IMR-90 (cell line): ENCODE results near the gene FLT1. TPM values are rescaled to one million over a fixed set of nuclear protein-coding genes. Genes with fewer than 3 reads are reported as not detected.

Experiments
- ATAC-seq: fragments of 200-7000 bp; cut with Tn5 transposase; 2 replicates; pipeline ENCODE4 v1.9.1; 2020; ENCODE audit warnings: low read depth, mild to moderate bottlenecking, moderate library complexity
- BruUV-seq: library from RNA; stranded (reverse); fragments of 400-500 nt; replicated peaks from 2 replicates; lab custom pipeline; 2021; lab: Mats Ljungman, UMichigan
- CTCF ChIA-PET: fragments of 300-600 bp; formaldehyde crosslinking; extraction: SDS; loops from one replicate; lab custom pipeline; 2021; ENCODE audit warnings: antibody characterized with exemption; lab: Yijun Ruan, JAX
- POLR2A ChIA-PET: fragments of 300-600 bp; sonication (Branson Sonifier 250); formaldehyde crosslinking; loops from one replicate; lab custom pipeline; 2022; ENCODE audit warnings: antibody characterized with exemption; ENCODE audit not compliant: unreplicated experiment; lab: Charles Lee
- DNase-seq: peaks from one replicate; pipeline ENCODE4 v3.0.0; 2013
- H2AFZ ChIP-seq: replicated peaks from 2 replicates; pipeline ENCODE3; 2013; ENCODE audit warnings: low read length, mild to moderate bottlenecking; ENCODE audit not compliant: poor library complexity
- H2AK5ac ChIP-seq: 2 replicates; pipeline ENCODE4 v1.6.1; 2013; ENCODE audit warnings: low read depth, low read length, inconsistent platforms
- H2AK9ac ChIP-seq: replicated peaks from 2 replicates; pipeline ENCODE3; 2013; ENCODE audit warnings: mild to moderate bottlenecking, low read depth, low read length, moderate library complexity; ENCODE audit not compliant: poor library complexity
- H2BK120ac ChIP-seq: 2 replicates; pipeline ENCODE4 v1.6.1; 2013; ENCODE audit warnings: low read depth, low read length, inconsistent platforms
- H2BK15ac ChIP-seq: 3 replicates; pipeline ENCODE4 v1.6.1; 2013; ENCODE audit warnings: low read depth, low read length, inconsistent platforms
- H2BK20ac ChIP-seq: 2 replicates; pipeline ENCODE4 v1.6.1; 2013; ENCODE audit warnings: low read depth, mild to moderate bottlenecking, inconsistent platforms, low read length, moderate library complexity
- H2BK5ac ChIP-seq: 2 replicates; pipeline ENCODE4 v1.6.1; 2013; ENCODE audit warnings: mild to moderate bottlenecking, low read depth, low read length, inconsistent platforms; ENCODE audit not compliant: poor library complexity, severe bottlenecking
- H3K14ac ChIP-seq: replicated peaks from 2 replicates; pipeline ENCODE4 v1.6.1; 2013; ENCODE audit warnings: low read depth, low read length, inconsistent platforms
- H3K18ac ChIP-seq: 2 replicates; pipeline ENCODE4 v1.6.1; 2013; ENCODE audit warnings: low read depth, low read length, control low read depth
- H3K23ac ChIP-seq: 2 replicates; pipeline ENCODE4 v1.6.1; 2013; ENCODE audit warnings: low read depth, low read length, inconsistent platforms
- H3K27ac ChIP-seq: 2 replicates; pipeline ENCODE4 v1.5.1; 2013; ENCODE audit warnings: mild to moderate bottlenecking, control low read depth, low read length; ENCODE audit not compliant: insufficient read depth
- H3K27me3 ChIP-seq: 2 replicates; pipeline ENCODE4 v1.6.1; 2013; ENCODE audit warnings: low read length; ENCODE audit not compliant: control insufficient read depth, insufficient read depth
- H3K36me3 ChIP-seq: 2 replicates; pipeline ENCODE4 v1.6.1; 2013; ENCODE audit warnings: low read length, mixed read lengths; ENCODE audit not compliant: control insufficient read depth, insufficient read depth
- H3K4ac ChIP-seq: 2 replicates; pipeline ENCODE4 v1.6.1; 2013; ENCODE audit warnings: low read depth, low read length, inconsistent platforms
- H3K4me1 ChIP-seq: 2 replicates; pipeline ENCODE4 v1.6.1; 2013; ENCODE audit warnings: low read length, mixed read lengths; ENCODE audit not compliant: control insufficient read depth, insufficient read depth
- H3K4me2 ChIP-seq: 2 replicates; pipeline ENCODE4 v1.6.1; 2013; ENCODE audit warnings: low read depth, mild to moderate bottlenecking, control low read depth, low read length, moderate library complexity
- H3K4me3 ChIP-seq: 2 replicates; pipeline ENCODE4 v1.5.1; 2013; ENCODE audit warnings: low read depth, mild to moderate bottlenecking, control low read depth, low read length, moderate library complexity; ENCODE audit not compliant: insufficient read depth
- H3K56ac ChIP-seq: 2 replicates; pipeline ENCODE4 v1.6.1; 2013; ENCODE audit warnings: low read length, inconsistent platforms; ENCODE audit not compliant: insufficient read depth; ENCODE audit errors: extremely low read depth
- H3K79me1 ChIP-seq, 2 experiments: 2 replicates each; pipeline ENCODE4 v1.6.1; 2013; ENCODE audit warnings: low read length in 2 of 2, inconsistent platforms in 1 of 2, low read depth in 1 of 2
- H3K9ac ChIP-seq: 2 replicates; pipeline ENCODE4 v1.6.1; 2013; ENCODE audit warnings: low read depth, low read length, control low read depth
- H3K9me1 ChIP-seq: 2 replicates; pipeline ENCODE4 v1.6.1; 2013; ENCODE audit warnings: low read length, inconsistent platforms; ENCODE audit not compliant: insufficient read depth
- H3K9me3 ChIP-seq: 2 replicates; pipeline ENCODE4 v1.6.1; 2013; ENCODE audit warnings: low read length; ENCODE audit not compliant: control insufficient read depth, insufficient read depth
- H4K20me1 ChIP-seq: 2 replicates; pipeline ENCODE4 v1.6.1; 2013; ENCODE audit warnings: low read length, inconsistent platforms; ENCODE audit not compliant: insufficient read depth
- H4K5ac ChIP-seq: 2 replicates; pipeline ENCODE4 v1.6.1; 2013; ENCODE audit warnings: mild to moderate bottlenecking, low read depth, low read length, control low read depth
- H4K8ac ChIP-seq, 2 experiments: 2 replicates each; pipeline ENCODE4 v1.6.1; 2013; ENCODE audit warnings: low read depth in 2 of 2, low read length in 2 of 2, control low read depth in 1 of 2, inconsistent platforms in 1 of 2
- H4K91ac ChIP-seq: 2 replicates; pipeline ENCODE4 v1.6.1; 2013; ENCODE audit warnings: low read depth, low read length, inconsistent platforms; ENCODE audit not compliant: insufficient read depth
- BHLHE40 ChIP-seq: fragments of 150-350 bp; IDR thresholded peaks from 2 replicates; pipeline ENCODE4 v1.6.1; 2016; ENCODE audit warnings: mild to moderate bottlenecking, low read depth, low read length
- CHD1 ChIP-seq: IDR thresholded peaks from 2 replicates; pipeline ENCODE4 v1.6.1; 2012; ENCODE audit warnings: low read depth, low read length, improper control_type of control experiment
- CTCF ChIP-seq: conservative IDR thresholded peaks from 2 replicates; pipeline ENCODE4 v1.5.1; 2012; ENCODE audit warnings: mild to moderate bottlenecking, low read depth, low read length, improper control_type of control experiment
- ELK1 ChIP-seq: fragments of 150-350 bp; IDR thresholded peaks from 2 replicates; pipeline ENCODE4 v1.6.1; 2016; ENCODE audit warnings: low read depth, mild to moderate bottlenecking, low read length, moderate library complexity, borderline replicate concordance
- FOS ChIP-seq: fragments of 150-350 bp; IDR thresholded peaks from 2 replicates; pipeline ENCODE4 v1.6.1; 2016; ENCODE audit warnings: low read depth, low read length
- MAZ ChIP-seq: IDR thresholded peaks from 2 replicates; pipeline ENCODE4 v1.6.1; 2012; ENCODE audit warnings: low read depth, mild to moderate bottlenecking, low read length, improper control_type of control experiment, moderate library complexity, borderline replicate concordance
- MXI1 ChIP-seq: IDR thresholded peaks from 2 replicates; pipeline ENCODE4 v1.6.1; 2012; ENCODE audit warnings: low read depth, mild to moderate bottlenecking, low read length, moderate library complexity, borderline replicate concordance
- NFE2L2 ChIP-seq: fragments of 150-350 bp; IDR thresholded peaks from 2 replicates; pipeline ENCODE4 v1.6.1; 2016; ENCODE audit warnings: low read depth, mild to moderate bottlenecking, low read length
- RAD21 ChIP-seq: IDR thresholded peaks from 2 replicates; pipeline ENCODE4 v1.6.1; 2012; ENCODE audit warnings: low read length, improper control_type of control experiment
- RFX5 ChIP-seq: IDR thresholded peaks from 2 replicates; pipeline ENCODE4 v1.8.0; 2012; ENCODE audit warnings: low read depth, mild to moderate bottlenecking, low read length, moderate library complexity
- USF2 ChIP-seq: fragments of 150-350 bp; IDR thresholded peaks from 2 replicates; pipeline ENCODE4 v1.6.1; 2017; ENCODE audit warnings: mild to moderate bottlenecking, antibody characterized with exemption, low read length, low read depth
- WGBS, 2 experiments: methylation state at CpG; one replicate each; pipeline versions ENCODE4 v1.1.5 to v1.1.7; 2013; ENCODE audit warnings: missing lambda C conversion rate in 2 of 2; ENCODE audit not compliant: insufficient read length in 1 of 2; ENCODE audit errors: extremely low coverage in 2 of 2; 5-methylcytosine and 5-hydroxymethylcytosine counted together
- dilution Hi-C: fragments of 300-500 bp; cut with HindIII; formaldehyde crosslinking; loops from one replicate; pipeline ENCODE4 v1.14.3; 2018; ENCODE audit warnings: low sequenced_read_pairs; ENCODE audit not compliant: unreplicated experiment
- in situ Hi-C: fragments of 300-500 bp; cut with MboI; formaldehyde crosslinking; loops from 3 replicates; pipeline ENCODE4 v1.14.3; 2019; ENCODE audit warnings: low sequenced_read_pairs, inconsistent platforms, mixed read lengths
- intact Hi-C: fragments of 100-400 bp; cut with micrococcal nuclease; formaldehyde crosslinking; loops from 2 replicates; pipeline ENCODE4 v1.10.0; 2022
- polyA plus RNA-seq, 3 experiments: library from polyadenylated mRNA; depleted of rRNA; stranded (reverse); fragments of >200 nt; gene quantifications; 2 replicates each; pipeline ENCODE4 v1.2.3, GENCODE V29; 2012; ENCODE audit warnings: low replicate concordance in 1 of 3
- total RNA-seq: library from RNA; depleted of rRNA; stranded (reverse); fragments of >200 nt; gene quantifications from 2 replicates; pipeline ENCODE4 v1.2.3, GENCODE V29; 2012

Gene FLT1
- total and polyA plus RNA-seq, 2 of the 4 experiments (the other 2 are of a cell fraction): 4.5 to 10.4 TPM

GRCh38 chr13:28373810-28374209, 121.1 kb downstream of the FLT1 start:
- dilution Hi-C loops: no loop called here
- H3K36me3 ChIP-seq: no peaks in the 10 kb centered on the region
- no CpG with 5 or more reads among the region's 3 CpGs for WGBS, 2 experiments
- ChIA-PET CTCF (interaction anchor here (0.6 kb wide), 1 partner anchor 125 kb away, joined by 3 read pairs; no protein-coding TSS in a partner anchor), POLR2A (no interaction called here)
- H2AFZ ChIP-seq: no peak overlapping the region
- no peaks in the 10 kb centered on the region for H3K27me3 ChIP-seq
- no peak overlapping the region for H2BK120ac ChIP-seq
- no peak overlapping the region for H2BK5ac ChIP-seq
- H4K5ac ChIP-seq: no peak overlapping the region
- no peaks in the 10 kb centered on the region for H3K9me1 ChIP-seq
- H2BK15ac ChIP-seq: no peak overlapping the region
- no peak overlapping the region for H3K14ac ChIP-seq
- H3K18ac ChIP-seq: no peak overlapping the region
- no peaks in the 10 kb centered on the region for H4K20me1 ChIP-seq
- no peak for DNase-seq
- TF ChIP-seq MAZ: no peak
- TF ChIP-seq RAD21: no peak
- TF ChIP-seq CHD1: no peak
- TF ChIP-seq FOS: no peak
- no peak for TF ChIP-seq ELK1
- no peak for TF ChIP-seq CTCF
- no peak for TF ChIP-seq RFX5
- TF ChIP-seq MXI1: no peak
- TF ChIP-seq USF2: no peak
- TF ChIP-seq BHLHE40: no peak
- no peak for TF ChIP-seq NFE2L2
- H3K4ac ChIP-seq: no peak overlapping the region
- no peaks in the 10 kb centered on the region for H3K79me1 ChIP-seq
- H3K4me3 ChIP-seq: no peak overlapping the region
- ATAC-seq: no peak
- no peak overlapping the region for H3K23ac ChIP-seq
- H3K9ac ChIP-seq: no peak overlapping the region
- H2AK5ac ChIP-seq: no peak overlapping the region
- no peak overlapping the region for H4K8ac ChIP-seq
- no peak overlapping the region for H3K4me2 ChIP-seq
- H3K56ac ChIP-seq: no peak overlapping the region
- H3K27ac ChIP-seq: no peak overlapping the region
- H3K9me3 ChIP-seq: no peaks in the 10 kb centered on the region
- H3K4me1 ChIP-seq: 0 out of 2 replicates have a peak, but pooled peaks cover 2% of the 10 kb centered on the region
- in situ Hi-C loops: no loop called here
- no peak overlapping the region for H4K91ac ChIP-seq
- no peak overlapping the region for H2AK9ac ChIP-seq
- no peak overlapping the region for H2BK20ac ChIP-seq
- BruUV-seq: no TSS peak
- intact Hi-C loops: no loop called here
